Ishikawa (cell line): ENCODE measurements around the gene COL25A1.

Experiments used
- CEBPB ChIP-seq: IDR thresholded peaks from 2 replicates; pipeline ENCODE4 v1.6.1; 2012
- CREB1 ChIP-seq: IDR thresholded peaks from 2 replicates; pipeline ENCODE4 v1.6.1; 2012; ENCODE audit warnings: low read depth
- EGR1 ChIP-seq: IDR thresholded peaks from 2 replicates; pipeline ENCODE4 v1.6.1; 2012
- EP300 ChIP-seq: IDR thresholded peaks from 2 replicates; pipeline ENCODE4 v1.6.1; 2012; ENCODE audit warnings: borderline replicate concordance
- FOXM1 ChIP-seq: IDR thresholded peaks from 2 replicates; pipeline ENCODE4 v1.6.1; 2012; ENCODE audit warnings: low read depth, borderline replicate concordance
- NFIC ChIP-seq: IDR thresholded peaks from 2 replicates; pipeline ENCODE4 v1.6.1; 2012
- RAD21 ChIP-seq: IDR thresholded peaks from 2 replicates; pipeline ENCODE4 v1.6.1; 2012; ENCODE audit warnings: low read depth
- TAF1 ChIP-seq: IDR thresholded peaks from 2 replicates; pipeline ENCODE4 v1.6.1; 2012; ENCODE audit warnings: low read depth, mild to moderate bottlenecking
- TCF12 ChIP-seq: IDR thresholded peaks from 2 replicates; pipeline ENCODE4 v1.6.1; 2012; ENCODE audit warnings: low read depth
- TEAD4 ChIP-seq: IDR thresholded peaks from 2 replicates; pipeline ENCODE4 v1.6.1; 2012
- YY1 ChIP-seq: IDR thresholded peaks from 2 replicates; pipeline ENCODE4 v1.6.1; 2012; ENCODE audit warnings: low read depth
- ZBTB7A ChIP-seq: IDR thresholded peaks from 2 replicates; pipeline ENCODE4 v1.6.1; 2012; ENCODE audit warnings: low read depth
- TF ChIP-seq, protein P1 (sequence below): IDR thresholded peaks from 2 replicates; pipeline ENCODE4 v1.6.1; 2012; ENCODE audit warnings: low read depth, mild to moderate bottlenecking
- TF ChIP-seq, protein P2 (sequence below): IDR thresholded peaks from 2 replicates; pipeline ENCODE4 v1.6.1; 2012
- TF ChIP-seq, protein P3 (sequence below): IDR thresholded peaks from 2 replicates; pipeline ENCODE4 v1.6.1; 2012

COL25A1 gene

DNA sequence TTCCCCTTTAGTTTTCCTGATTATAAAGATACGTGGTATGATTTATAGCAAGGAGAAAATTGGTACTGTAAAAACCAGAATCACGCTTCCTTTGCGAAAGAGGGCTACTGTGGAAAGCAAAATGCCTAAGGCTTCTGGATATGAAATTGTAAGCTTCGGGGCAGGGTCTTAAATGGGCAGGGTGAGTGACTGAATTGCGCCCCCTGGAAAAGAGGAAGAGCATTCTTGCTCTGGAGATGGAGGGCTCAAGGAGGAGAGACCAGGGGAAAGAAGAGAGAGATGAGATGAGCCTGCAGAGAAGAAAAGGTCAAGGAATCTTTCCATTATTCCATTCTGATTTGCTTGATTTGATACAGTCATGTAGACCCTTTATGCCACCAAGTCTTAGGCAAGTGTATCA, 526.5 kb downstream of the COL25A1 start:
- TF ChIP-seq TAF1 (no peak), FOXM1 (no peak), ZBTB7A (no peak), TCF12 (no peak), YY1 (no peak), CREB1 (no peak), NFIC (no peak), RAD21 (no peak)
- TF ChIP-seq, protein P1, sequence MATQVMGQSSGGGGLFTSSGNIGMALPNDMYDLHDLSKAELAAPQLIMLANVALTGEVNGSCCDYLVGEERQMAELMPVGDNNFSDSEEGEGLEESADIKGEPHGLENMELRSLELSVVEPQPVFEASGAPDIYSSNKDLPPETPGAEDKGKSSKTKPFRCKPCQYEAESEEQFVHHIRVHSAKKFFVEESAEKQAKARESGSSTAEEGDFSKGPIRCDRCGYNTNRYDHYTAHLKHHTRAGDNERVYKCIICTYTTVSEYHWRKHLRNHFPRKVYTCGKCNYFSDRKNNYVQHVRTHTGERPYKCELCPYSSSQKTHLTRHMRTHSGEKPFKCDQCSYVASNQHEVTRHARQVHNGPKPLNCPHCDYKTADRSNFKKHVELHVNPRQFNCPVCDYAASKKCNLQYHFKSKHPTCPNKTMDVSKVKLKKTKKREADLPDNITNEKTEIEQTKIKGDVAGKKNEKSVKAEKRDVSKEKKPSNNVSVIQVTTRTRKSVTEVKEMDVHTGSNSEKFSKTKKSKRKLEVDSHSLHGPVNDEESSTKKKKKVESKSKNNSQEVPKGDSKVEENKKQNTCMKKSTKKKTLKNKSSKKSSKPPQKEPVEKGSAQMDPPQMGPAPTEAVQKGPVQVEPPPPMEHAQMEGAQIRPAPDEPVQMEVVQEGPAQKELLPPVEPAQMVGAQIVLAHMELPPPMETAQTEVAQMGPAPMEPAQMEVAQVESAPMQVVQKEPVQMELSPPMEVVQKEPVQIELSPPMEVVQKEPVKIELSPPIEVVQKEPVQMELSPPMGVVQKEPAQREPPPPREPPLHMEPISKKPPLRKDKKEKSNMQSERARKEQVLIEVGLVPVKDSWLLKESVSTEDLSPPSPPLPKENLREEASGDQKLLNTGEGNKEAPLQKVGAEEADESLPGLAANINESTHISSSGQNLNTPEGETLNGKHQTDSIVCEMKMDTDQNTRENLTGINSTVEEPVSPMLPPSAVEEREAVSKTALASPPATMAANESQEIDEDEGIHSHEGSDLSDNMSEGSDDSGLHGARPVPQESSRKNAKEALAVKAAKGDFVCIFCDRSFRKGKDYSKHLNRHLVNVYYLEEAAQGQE: no peak
- TF ChIP-seq, protein P2, sequence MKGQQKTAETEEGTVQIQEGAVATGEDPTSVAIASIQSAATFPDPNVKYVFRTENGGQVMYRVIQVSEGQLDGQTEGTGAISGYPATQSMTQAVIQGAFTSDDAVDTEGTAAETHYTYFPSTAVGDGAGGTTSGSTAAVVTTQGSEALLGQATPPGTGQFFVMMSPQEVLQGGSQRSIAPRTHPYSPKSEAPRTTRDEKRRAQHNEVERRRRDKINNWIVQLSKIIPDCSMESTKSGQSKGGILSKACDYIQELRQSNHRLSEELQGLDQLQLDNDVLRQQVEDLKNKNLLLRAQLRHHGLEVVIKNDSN: no peak
- TF ChIP-seq, protein P3, sequence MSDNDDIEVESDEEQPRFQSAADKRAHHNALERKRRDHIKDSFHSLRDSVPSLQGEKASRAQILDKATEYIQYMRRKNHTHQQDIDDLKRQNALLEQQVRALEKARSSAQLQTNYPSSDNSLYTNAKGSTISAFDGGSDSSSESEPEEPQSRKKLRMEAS: no peak

DNA sequence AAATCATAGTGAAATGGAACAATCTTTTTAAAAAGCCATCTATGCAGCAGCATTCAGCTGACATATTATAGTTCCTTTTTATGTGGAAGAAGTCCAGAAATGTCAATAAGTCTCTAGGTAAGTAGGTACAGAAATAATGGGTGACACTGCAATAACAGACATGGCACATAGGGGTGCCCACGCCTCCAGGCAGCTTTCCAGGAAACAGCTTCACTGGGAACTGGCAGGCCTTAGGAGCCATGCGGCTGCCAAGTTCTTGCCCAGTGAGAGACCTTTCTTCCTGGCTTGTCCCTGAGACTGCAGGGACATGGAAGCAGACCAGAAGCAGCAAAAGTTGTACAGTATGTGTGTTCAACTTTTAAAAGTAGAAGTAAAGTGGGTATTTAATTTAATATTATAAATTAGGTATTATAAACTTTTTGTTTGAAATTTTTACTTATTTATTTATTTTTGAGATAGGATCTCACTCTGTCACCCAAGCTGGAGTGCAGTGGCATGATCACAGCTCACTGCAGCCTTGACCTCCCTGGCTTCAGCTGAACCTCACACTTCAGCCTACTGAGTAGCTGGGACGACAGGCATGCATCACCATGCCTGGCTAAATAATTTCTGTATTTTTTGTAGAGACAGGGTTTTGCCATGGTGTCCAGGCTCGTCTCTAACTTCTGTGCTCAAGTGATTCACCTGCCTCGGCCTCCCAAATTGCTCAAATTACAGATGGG, 527.5 kb downstream of the COL25A1 start:
- TF ChIP-seq EP300 (no peak), YY1 (no peak), TAF1 (no peak), ZBTB7A (no peak), TEAD4 (no peak), TCF12 (no peak), NFIC (no peak), FOXM1 (no peak)
- TF ChIP-seq, protein P3: no peak

DNA sequence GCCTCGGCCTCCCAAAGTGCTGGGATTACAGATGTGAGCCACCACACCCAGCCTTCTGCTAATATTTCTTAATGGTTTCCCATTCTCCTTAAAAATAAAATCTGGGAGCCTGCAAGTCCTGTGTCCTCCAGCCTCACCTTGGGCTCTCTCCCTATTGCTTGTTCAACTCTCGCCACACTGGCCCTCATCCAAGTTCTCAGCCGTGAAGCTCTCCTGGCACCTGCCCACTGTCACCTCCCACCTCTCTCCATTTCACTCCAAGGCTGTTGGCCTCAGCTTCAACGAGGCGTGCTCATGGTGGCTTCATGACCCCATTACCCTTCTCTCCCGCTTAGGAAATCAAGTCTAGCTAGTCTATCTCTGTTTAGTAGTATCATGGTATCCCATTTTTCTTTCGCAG, 530.1 kb downstream of the COL25A1 start:
- no peak for TF ChIP-seq ZBTB7A
- no peak for TF ChIP-seq FOXM1
- TF ChIP-seq EGR1: no peak
- no peak for TF ChIP-seq TCF12
- TF ChIP-seq, protein P1: no peak
- TF ChIP-seq, protein P2: no peak
- no peak for TF ChIP-seq CREB1
- TF ChIP-seq EP300: no peak
- no peak for TF ChIP-seq TEAD4
- TF ChIP-seq YY1: no peak
- TF ChIP-seq NFIC: no peak
- no peak for TF ChIP-seq CEBPB

DNA sequence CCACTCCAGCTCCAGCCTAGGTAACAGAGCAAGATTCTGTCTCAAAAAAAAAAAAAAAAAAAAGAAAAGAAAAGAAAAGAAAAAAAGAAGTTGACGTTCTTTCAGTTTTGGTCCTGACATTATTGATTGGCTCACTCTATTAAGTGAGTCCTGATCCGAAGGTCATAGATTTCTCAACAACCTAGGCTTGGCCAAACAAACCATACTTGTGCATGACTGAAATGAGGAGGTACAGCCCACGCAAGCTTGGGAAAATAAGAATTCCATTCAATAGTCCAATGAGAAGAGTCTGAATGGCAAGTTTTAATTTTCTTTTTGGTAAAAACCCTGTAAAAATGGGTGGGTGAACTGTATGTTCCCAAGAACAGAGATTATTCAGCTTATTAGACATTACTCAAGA, 536.4 kb downstream of the COL25A1 start:
- TF ChIP-seq ZBTB7A (no peak), NFIC (no peak), FOXM1 (no peak), CREB1 (no peak), TCF12 (no peak), EGR1 (no peak), RAD21 (no peak)
- TF ChIP-seq, protein P3: no peak
- TF ChIP-seq, protein P2: no peak
- TF ChIP-seq, protein P1: no peak
